SK-N-SH (cell line): ENCODE results near the gene PDGFC. TPM values are rescaled to one million over a fixed set of nuclear protein-coding genes. Genes with fewer than 3 reads are reported as not detected.

Experiments
- CTCF ChIA-PET: fragments of 300-600, 350-600 bp; formaldehyde crosslinking; extraction: SDS; loops from one replicate; lab custom pipeline; 2021; lab: Yijun Ruan, JAX
- POLR2A ChIA-PET: fragments of 350-600 bp; sonication (Branson Sonifier 250); formaldehyde crosslinking; extraction: SDS; loops from one replicate; lab custom pipeline; 2020; ENCODE audit warnings: antibody characterized with exemption, inconsistent platforms; lab: Yijun Ruan, JAX
- DNase-seq: peaks from one replicate; pipeline ENCODE4 v3.0.0; 2012
- H2AFZ ChIP-seq: fragments of 200-600 bp; sonication (generic); 2 replicates; pipeline ENCODE4 v1.8.1; 2016; ENCODE audit warnings: antibody characterized with exemption, mild to moderate bottlenecking, low read depth
- H3F3A ChIP-seq: fragments of 200-600 bp; sonication (generic); replicated peaks from 2 replicates; pipeline ENCODE3; 2016; ENCODE audit warnings: antibody characterized with exemption, mild to moderate bottlenecking; ENCODE audit not compliant: insufficient read depth
- H3K27ac ChIP-seq, 2 experiments: fragments of 200-500 bp in 1 of 2; fragments of 200-600 bp in 1 of 2; sonication (Bioruptor generic) in 1 of 2; sonication (generic), shearing (Covaris generic) in 1 of 2; 2 replicates each; pipeline versions ENCODE4 v1.5.1 to v1.6.1; 2014 to 2016; ENCODE audit warnings: low read depth in 2 of 2, inconsistent platforms in 1 of 2, low read length in 1 of 2, mild to moderate bottlenecking in 1 of 2, mixed read lengths in 1 of 2
- H3K27me3 ChIP-seq: fragments of 200-600 bp; sonication (generic), shearing (Covaris generic); 2 replicates; pipeline ENCODE4 v1.6.1; 2016; ENCODE audit warnings: mixed run types; ENCODE audit not compliant: insufficient read depth
- H3K36me3 ChIP-seq, 2 experiments: fragments of 200-500 bp in 1 of 2; fragments of 200-600 bp in 1 of 2; sonication (Bioruptor generic) in 1 of 2; sonication (generic) in 1 of 2; replicated peaks in 1 of 2; 2 replicates each; pipeline versions ENCODE3 to v1.5.1; 2014 to 2016; ENCODE audit warnings: low read length in 1 of 2, mild to moderate bottlenecking in 1 of 2; ENCODE audit not compliant: insufficient read depth in 2 of 2, control insufficient read depth in 1 of 2
- H3K4me1 ChIP-seq, 2 experiments: fragments of 200-500 bp in 1 of 2; fragments of 200-600 bp in 1 of 2; sonication (Bioruptor generic) in 1 of 2; sonication (generic), shearing (Covaris generic) in 1 of 2; 2 replicates each; pipeline versions ENCODE4 v1.5.1 to v1.6.1; 2014 to 2016; ENCODE audit warnings: low read depth in 1 of 2, low read length in 1 of 2, mixed run types in 1 of 2; ENCODE audit not compliant: insufficient read depth in 2 of 2, control insufficient read depth in 1 of 2
- H3K4me2 ChIP-seq: fragments of 200-600 bp; sonication (generic), shearing (Covaris generic); 2 replicates; pipeline ENCODE4 v1.6.1; 2017; ENCODE audit warnings: mixed run types
- H3K4me3 ChIP-seq, 2 experiments: fragments of 200-500 bp in 1 of 2; fragments of 200-600 bp in 1 of 2; sonication (Bioruptor generic) in 1 of 2; sonication (generic), shearing (Covaris generic) in 1 of 2; 2 replicates each; pipeline versions ENCODE4 v1.5.1 to v1.8.1; 2014 to 2016; ENCODE audit warnings: low read depth in 2 of 2, inconsistent platforms in 1 of 2, low read length in 1 of 2, mild to moderate bottlenecking in 1 of 2, mixed read lengths in 1 of 2, moderate library complexity in 1 of 2
- H3K79me2 ChIP-seq: fragments of 200-600 bp; sonication (generic); 2 replicates; pipeline ENCODE4 v1.8.1; 2017; ENCODE audit warnings: mild to moderate bottlenecking; ENCODE audit not compliant: insufficient read depth
- H3K9ac ChIP-seq: fragments of 200-600 bp; sonication (generic); 2 replicates; pipeline ENCODE4 v1.6.1; 2017; ENCODE audit warnings: mixed run types
- H3K9me2 ChIP-seq: fragments of 200-600 bp; sonication (generic); 2 replicates; pipeline ENCODE4 v1.6.1; 2017; ENCODE audit warnings: mixed run types
- H3K9me3 ChIP-seq: fragments of 200-600 bp; sonication (generic); 2 replicates; pipeline ENCODE4 v1.6.1; 2017; ENCODE audit warnings: mixed run types, mild to moderate bottlenecking, moderate library complexity
- H4K20me1 ChIP-seq: fragments of 200-600 bp; sonication (generic); 2 replicates; pipeline ENCODE4 v1.6.1; 2017; ENCODE audit warnings: mild to moderate bottlenecking, mixed run types; ENCODE audit not compliant: insufficient read depth
- EP300 ChIP-seq, 2 experiments: IDR thresholded peaks; 2 replicates each; pipeline versions ENCODE4 v1.4.0 to v1.6.1; 2012; ENCODE audit warnings: borderline replicate concordance in 1 of 2, low read depth in 1 of 2, low read length in 1 of 2
- EZH2phosphoT487 ChIP-seq: fragments of 200-600 bp; sonication (generic); IDR thresholded peaks from 2 replicates; pipeline ENCODE4 v1.6.1; 2017; ENCODE audit warnings: low read depth, mixed run types, mild to moderate bottlenecking, antibody characterized with exemption, moderate library complexity, borderline replicate concordance
- FOSL2 ChIP-seq: IDR thresholded peaks from 2 replicates; pipeline ENCODE4 v1.4.0; 2012; ENCODE audit warnings: low read depth, mild to moderate bottlenecking, moderate library complexity, borderline replicate concordance
- JUND ChIP-seq: IDR thresholded peaks from 2 replicates; pipeline ENCODE4 v1.4.0; 2012
- MAX ChIP-seq: IDR thresholded peaks from 2 replicates; pipeline ENCODE4 v1.4.0; 2012; ENCODE audit warnings: low read depth
- MEF2A ChIP-seq: IDR thresholded peaks from 2 replicates; pipeline ENCODE4 v1.4.0; 2012; ENCODE audit warnings: low read depth, borderline replicate concordance
- POLR2AphosphoS5 ChIP-seq: IDR thresholded peaks from 2 replicates; pipeline ENCODE4 v1.6.1; 2012; ENCODE audit warnings: low read depth, low read length
- RFX5 ChIP-seq: IDR thresholded peaks from 2 replicates; pipeline ENCODE4 v1.6.1; 2012; ENCODE audit warnings: mild to moderate bottlenecking, improper control_type of control experiment, low read length
- TCF12 ChIP-seq: IDR thresholded peaks from 2 replicates; pipeline ENCODE4 v1.4.0; 2012
- TEAD4 ChIP-seq: IDR thresholded peaks from 2 replicates; pipeline ENCODE4 v1.4.0; 2012; ENCODE audit warnings: mild to moderate bottlenecking, borderline replicate concordance; ENCODE audit not compliant: insufficient read depth
- WGBS: methylation state at CpG from one replicate; pipeline ENCODE4 v1.1.6; 2017; ENCODE audit warnings: low lambda C conversion rate; 5-methylcytosine and 5-hydroxymethylcytosine counted together
- polyA plus RNA-seq, 3 experiments: library from polyadenylated mRNA; depleted of rRNA; stranded (reverse); fragments of >200 nt; gene quantifications; 2 replicates each; pipeline ENCODE4 v1.2.3, GENCODE V29; 2012
- TF ChIP-seq, protein P1 (sequence below): fragments of 200-600 bp; sonication (generic); IDR thresholded peaks from 2 replicates; pipeline ENCODE4 v1.6.1; 2017; ENCODE audit warnings: antibody characterized with exemption, mild to moderate bottlenecking, moderate library complexity
- TF ChIP-seq, protein P2 (sequence below): IDR thresholded peaks from 2 replicates; pipeline ENCODE4 v1.4.0; 2012; ENCODE audit warnings: low read depth, borderline replicate concordance
- TF ChIP-seq, protein P3 (sequence below): IDR thresholded peaks from 2 replicates; pipeline ENCODE4; 2012

The PDGFC gene
- polyA plus RNA-seq, 1 of the 3 experiments (the other 2 are of a cell fraction), result 29.8 TPM

DNA sequence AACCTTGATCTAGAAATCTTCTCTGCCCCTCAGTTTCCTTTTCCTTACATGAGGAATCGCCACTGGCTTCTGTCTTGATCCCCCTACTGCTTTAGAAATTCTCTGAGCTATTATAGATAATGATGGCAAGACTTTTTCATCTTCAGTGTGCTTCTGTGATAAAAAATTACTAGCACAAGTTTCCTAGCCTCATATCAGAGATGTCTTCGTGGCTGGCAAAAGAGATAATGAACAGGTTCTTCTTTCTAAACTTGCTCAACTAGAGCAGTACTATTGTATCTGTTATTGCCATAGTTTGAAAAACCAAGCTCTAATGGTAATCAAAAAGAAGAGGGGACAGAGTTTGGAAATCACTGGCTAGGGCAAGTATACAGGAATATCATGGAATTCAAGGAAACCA is 4.1 kb upstream of the PDGFC start:
- TF ChIP-seq, protein P1, sequence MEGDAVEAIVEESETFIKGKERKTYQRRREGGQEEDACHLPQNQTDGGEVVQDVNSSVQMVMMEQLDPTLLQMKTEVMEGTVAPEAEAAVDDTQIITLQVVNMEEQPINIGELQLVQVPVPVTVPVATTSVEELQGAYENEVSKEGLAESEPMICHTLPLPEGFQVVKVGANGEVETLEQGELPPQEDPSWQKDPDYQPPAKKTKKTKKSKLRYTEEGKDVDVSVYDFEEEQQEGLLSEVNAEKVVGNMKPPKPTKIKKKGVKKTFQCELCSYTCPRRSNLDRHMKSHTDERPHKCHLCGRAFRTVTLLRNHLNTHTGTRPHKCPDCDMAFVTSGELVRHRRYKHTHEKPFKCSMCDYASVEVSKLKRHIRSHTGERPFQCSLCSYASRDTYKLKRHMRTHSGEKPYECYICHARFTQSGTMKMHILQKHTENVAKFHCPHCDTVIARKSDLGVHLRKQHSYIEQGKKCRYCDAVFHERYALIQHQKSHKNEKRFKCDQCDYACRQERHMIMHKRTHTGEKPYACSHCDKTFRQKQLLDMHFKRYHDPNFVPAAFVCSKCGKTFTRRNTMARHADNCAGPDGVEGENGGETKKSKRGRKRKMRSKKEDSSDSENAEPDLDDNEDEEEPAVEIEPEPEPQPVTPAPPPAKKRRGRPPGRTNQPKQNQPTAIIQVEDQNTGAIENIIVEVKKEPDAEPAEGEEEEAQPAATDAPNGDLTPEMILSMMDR, result no peak
- TF ChIP-seq, protein P2, sequence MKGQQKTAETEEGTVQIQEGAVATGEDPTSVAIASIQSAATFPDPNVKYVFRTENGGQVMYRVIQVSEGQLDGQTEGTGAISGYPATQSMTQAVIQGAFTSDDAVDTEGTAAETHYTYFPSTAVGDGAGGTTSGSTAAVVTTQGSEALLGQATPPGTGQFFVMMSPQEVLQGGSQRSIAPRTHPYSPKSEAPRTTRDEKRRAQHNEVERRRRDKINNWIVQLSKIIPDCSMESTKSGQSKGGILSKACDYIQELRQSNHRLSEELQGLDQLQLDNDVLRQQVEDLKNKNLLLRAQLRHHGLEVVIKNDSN, result no peak
- no peak for TF ChIP-seq POLR2AphosphoS5
- TF ChIP-seq, all 33 proteins: peak for 0
- CTCF ChIA-PET, result no interaction called here
- no peaks in the 10 kb centered on the region for H3K36me3 ChIP-seq
- H3F3A ChIP-seq, result peaks cover 48% of the 10 kb centered on the region
- peaks cover 4 to 61% of the 10 kb centered on the region in 2 experiments for H3K4me1 ChIP-seq
- H3K79me2 ChIP-seq, result peaks cover 3% of the 10 kb centered on the region
- H2AFZ ChIP-seq, result no peak overlapping the region
- no peaks in the 10 kb centered on the region for H3K27me3 ChIP-seq
- no peaks in the 10 kb centered on the region for H4K20me1 ChIP-seq
- H3K4me3 ChIP-seq, result no peak overlapping the region
- no peaks in the 10 kb centered on the region for H3K9me3 ChIP-seq
- peak overlapping the region; percentile 16; the same call in 1 of the 2 replicates for H3K4me2 ChIP-seq
- DNase-seq, result no peak
- POLR2A ChIA-PET, result no interaction called here
- no peak overlapping the region for H3K9ac ChIP-seq
- WGBS, result 64% methylated on average over 2 of the region's 2 CpGs
- H3K27ac ChIP-seq, result peak overlapping the region in 1 of 2 experiments; percentile 77; a peak in 2 of 4 replicates
- H3K9me2 ChIP-seq, result no peaks in the 10 kb centered on the region

DNA sequence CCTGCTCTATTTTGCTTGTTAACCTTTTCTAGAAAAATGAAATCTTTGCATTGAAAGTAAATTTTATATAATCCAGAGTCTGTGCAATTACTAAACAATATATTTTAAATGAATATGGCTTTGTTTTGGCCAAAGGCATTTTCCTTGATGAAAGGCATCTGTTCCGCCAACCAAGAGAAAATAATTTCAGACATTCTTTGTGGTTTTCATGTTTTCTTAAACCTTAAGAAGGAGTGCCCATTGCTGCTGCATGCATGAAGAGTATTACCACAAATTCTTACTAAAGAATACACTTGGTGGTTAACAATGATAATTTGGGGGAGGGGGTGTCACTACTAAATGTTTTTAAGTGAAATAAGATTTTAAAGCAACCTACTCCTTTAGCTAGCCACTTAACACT is 2.7 kb upstream of the PDGFC start:
- Histone ChIP-seq H4K20me1 (no peaks in the 10 kb centered on the region), H2AFZ (no peak overlapping the region), H3K36me3 (no peaks in the 10 kb centered on the region), H3K9me2 (no peaks in the 10 kb centered on the region), H3K4me3 (no peak overlapping the region), H3K9ac (no peak overlapping the region), H3K9me3 (no peaks in the 10 kb centered on the region), H3K79me2 (peaks cover 17% of the 10 kb centered on the region), H3F3A (peaks cover 48% of the 10 kb centered on the region), H3K4me1 (peaks cover 9 to 51% of the 10 kb centered on the region in 2 experiments), H3K27ac (peak overlapping the region; percentile 3 to 22; a peak in 2 of 4 replicates), H3K27me3 (no peaks in the 10 kb centered on the region), H3K4me2 (0 out of 2 replicates have a peak overlapping the region, but pooled peaks have one; percentile 5)
- 45% methylated on average over 1 of the region's 1 CpG for WGBS
- CTCF ChIA-PET, result no interaction called here
- peak; percentile 34; the same call in 1 of the 2 replicates for TF ChIP-seq JUND
- 0 out of 2 replicates have a peak, but pooled peaks have one; percentile 21 for TF ChIP-seq MAX
- 0 out of 2 replicates have a peak, but pooled peaks have one; percentile 25 for TF ChIP-seq FOSL2
- TF ChIP-seq EP300 (IDR thresholded peaks at IDR 0.05; ENCODE audit: borderline replicate concordance in 1 of 2, low read depth in 1 of 2, low read length in 1 of 2), result peak in 1 of 2 experiments; percentile 57; a peak in 1 of 4 replicates
- TF ChIP-seq TCF12, result peak; percentile 88
- peak; percentile 42; the same call in 1 of the 2 replicates for TF ChIP-seq TEAD4
- no peak for TF ChIP-seq RFX5
- no peak for TF ChIP-seq MEF2A
- no peak for TF ChIP-seq EZH2phosphoT487
- TF ChIP-seq, protein P3, sequence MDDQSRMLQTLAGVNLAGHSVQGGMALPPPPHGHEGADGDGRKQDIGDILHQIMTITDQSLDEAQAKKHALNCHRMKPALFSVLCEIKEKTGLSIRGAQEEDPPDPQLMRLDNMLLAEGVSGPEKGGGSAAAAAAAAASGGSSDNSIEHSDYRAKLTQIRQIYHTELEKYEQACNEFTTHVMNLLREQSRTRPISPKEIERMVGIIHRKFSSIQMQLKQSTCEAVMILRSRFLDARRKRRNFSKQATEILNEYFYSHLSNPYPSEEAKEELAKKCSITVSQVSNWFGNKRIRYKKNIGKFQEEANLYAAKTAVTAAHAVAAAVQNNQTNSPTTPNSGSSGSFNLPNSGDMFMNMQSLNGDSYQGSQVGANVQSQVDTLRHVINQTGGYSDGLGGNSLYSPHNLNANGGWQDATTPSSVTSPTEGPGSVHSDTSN, result peak; percentile 55
- POLR2A ChIA-PET, result no interaction called here
- no peak for DNase-seq
